Measurements from ENCODE around the gene SETD1A.

DNA sequence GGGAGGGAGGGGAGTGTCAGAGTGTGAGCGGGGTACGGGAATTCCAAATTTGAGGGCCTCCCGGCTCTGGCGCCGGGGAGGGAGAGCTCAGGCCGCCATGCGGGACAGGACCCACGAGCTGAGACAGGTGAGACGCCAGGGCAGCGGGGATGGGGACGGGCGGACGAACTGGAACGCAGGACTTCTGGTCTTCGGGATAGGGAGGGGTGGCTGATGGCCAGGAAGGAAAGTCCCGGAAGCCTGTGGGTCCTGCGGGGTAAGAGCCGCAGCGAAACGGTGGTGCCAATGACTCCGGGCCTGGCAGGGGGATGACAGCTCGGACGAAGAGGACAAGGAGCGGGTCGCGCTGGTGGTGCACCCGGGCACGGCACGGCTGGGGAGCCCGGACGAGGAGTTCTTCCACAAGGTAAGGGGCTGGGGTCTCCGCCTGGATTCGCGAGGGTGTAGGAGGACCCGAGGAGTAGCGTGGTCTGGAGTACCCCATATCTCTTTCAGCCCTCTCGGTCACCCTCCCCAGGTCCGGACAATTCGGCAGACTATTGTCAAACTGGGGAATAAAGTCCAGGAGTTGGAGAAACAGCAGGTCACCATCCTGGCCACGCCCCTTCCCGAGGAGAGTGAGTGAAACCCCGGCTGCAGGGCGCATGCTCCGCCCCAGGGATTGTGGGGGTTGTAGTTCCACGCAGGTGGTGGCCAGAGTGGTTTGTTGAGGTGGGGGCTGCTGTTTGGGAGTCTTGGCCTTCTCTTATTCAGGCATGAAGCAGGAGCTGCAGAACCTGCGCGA, 76.3 kb downstream of the SETD1A start:
- TF ChIP-seq YY1 (IDR thresholded peaks at IDR 0.05; ENCODE audit: insufficient read depth, insufficient read length) (no peak), SUZ12 (IDR thresholded peaks at IDR 0.05; ENCODE audit: extremely low read depth, insufficient read depth, insufficient read length) (no peak)
